Central memory CD8-positive, alpha-beta T cell (primary cell): ENCODE measurements around the gene NEUROD4.

Experiments
- ATAC-seq: fragments of 150-1000 bp; cut with Tn5 transposase; replicated peaks from 2 replicates; pipeline ENCODE4 v1.10.0; 2022; ENCODE audit warnings: mild to moderate bottlenecking, moderate FRiP score, moderate number of reproducible peaks; ENCODE audit not compliant: poor library complexity, severe bottlenecking; ENCODE audit errors: extremely low read depth
- DNase-seq, 2 donors: peaks; one replicate each; pipeline ENCODE4 v3.0.0; 2021; ENCODE audit warnings: low spot score in 2 of 2
- H3K27ac Mint-ChIP-seq: one replicate; pipeline ENCODE4 v1.8.0; 2022; ENCODE audit warnings: low read depth, mild to moderate bottlenecking, moderate library complexity, mixed read lengths
- H3K27me3 Mint-ChIP-seq: one replicate; pipeline ENCODE4 v1.8.0; 2022; ENCODE audit warnings: mixed read lengths
- H3K36me3 Mint-ChIP-seq: one replicate; pipeline ENCODE4 v1.8.0; 2022; ENCODE audit warnings: mild to moderate bottlenecking, moderate library complexity, mixed read lengths; ENCODE audit not compliant: insufficient read depth
- H3K4me1 Mint-ChIP-seq: one replicate; pipeline ENCODE4 v1.8.0; 2022; ENCODE audit warnings: mixed read lengths
- H3K4me3 Mint-ChIP-seq: one replicate; pipeline ENCODE4 v1.8.0; 2022; ENCODE audit warnings: mild to moderate bottlenecking, moderate library complexity, mixed read lengths
- H3K9me3 Mint-ChIP-seq: one replicate; pipeline ENCODE4 v1.8.0; 2022; ENCODE audit warnings: mixed read lengths

NEUROD4 gene, protein sequence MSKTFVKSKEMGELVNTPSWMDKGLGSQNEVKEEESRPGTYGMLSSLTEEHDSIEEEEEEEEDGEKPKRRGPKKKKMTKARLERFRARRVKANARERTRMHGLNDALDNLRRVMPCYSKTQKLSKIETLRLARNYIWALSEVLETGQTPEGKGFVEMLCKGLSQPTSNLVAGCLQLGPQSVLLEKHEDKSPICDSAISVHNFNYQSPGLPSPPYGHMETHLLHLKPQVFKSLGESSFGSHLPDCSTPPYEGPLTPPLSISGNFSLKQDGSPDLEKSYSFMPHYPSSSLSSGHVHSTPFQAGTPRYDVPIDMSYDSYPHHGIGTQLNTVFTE

DNA sequence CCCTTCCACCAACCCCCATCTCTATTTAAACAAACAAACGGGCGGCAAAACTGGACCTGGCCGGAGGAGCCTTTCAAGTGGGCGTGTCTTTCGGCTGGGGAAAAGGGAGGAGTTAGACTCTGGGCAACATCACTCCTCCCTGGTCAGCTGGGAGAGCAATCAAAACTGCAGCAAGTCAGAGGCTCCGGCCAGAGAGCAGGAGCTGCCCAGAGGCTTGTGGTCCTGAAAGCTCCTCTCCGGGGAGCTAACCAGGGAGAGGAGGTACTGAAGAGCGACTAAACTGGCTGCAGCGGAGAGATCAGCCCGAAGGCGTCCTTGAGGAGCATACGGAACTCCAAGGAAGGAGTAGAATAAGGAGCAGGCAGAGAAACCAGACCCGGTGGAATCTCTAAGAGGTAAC lies at the start of gene NEUROD4:
NEUROD4 (plus strand) TSS at position 191 of the 400 bp plus-strand sequence. CDS start 6,466 bp downstream, outside the sequence.
- Mint-ChIP-seq H3K4me1 (peaks cover 8% of the 10 kb centered on the region), H3K4me3 (no peak within 1 kb of the TSS), H3K9me3 (no peaks in the 10 kb centered on the region), H3K36me3 (no peaks in the 10 kb centered on the region), H3K27me3 (peaks cover 70% of the 10 kb centered on the region), H3K27ac (no peak within 1 kb of the TSS)
- ATAC-seq (no peak), DNase-seq (no peak)

- Mint-ChIP-seq H3K4me3 (no peak overlapping the region), H3K9me3 (no peaks in the 10 kb centered on the region), H3K27me3 (no peaks in the 10 kb centered on the region), H3K4me1 (peaks cover 45% of the 10 kb centered on the region), H3K36me3 (peaks cover 50% of the 10 kb centered on the region), H3K27ac (no peak overlapping the region)
- DNase-seq (no peak), ATAC-seq (no peak)
Measured at GRCh38 chr12:54970741-54971140, 49.0 kb upstream of the NEUROD4 start.

GRCh38 chr12:54973556-54973955 lies 46.2 kb upstream of the NEUROD4 start:
- DNase-seq (no peak), ATAC-seq (no peak)
- peak overlapping the region; percentile 61 for H3K27ac Mint-ChIP-seq
- peaks cover 55% of the 10 kb centered on the region for H3K4me1 Mint-ChIP-seq
- H3K27me3 Mint-ChIP-seq, result no peaks in the 10 kb centered on the region
- peaks cover 37% of the 10 kb centered on the region for H3K36me3 Mint-ChIP-seq
- H3K4me3 Mint-ChIP-seq, result no peak overlapping the region
- no peaks in the 10 kb centered on the region for H3K9me3 Mint-ChIP-seq

DNA sequence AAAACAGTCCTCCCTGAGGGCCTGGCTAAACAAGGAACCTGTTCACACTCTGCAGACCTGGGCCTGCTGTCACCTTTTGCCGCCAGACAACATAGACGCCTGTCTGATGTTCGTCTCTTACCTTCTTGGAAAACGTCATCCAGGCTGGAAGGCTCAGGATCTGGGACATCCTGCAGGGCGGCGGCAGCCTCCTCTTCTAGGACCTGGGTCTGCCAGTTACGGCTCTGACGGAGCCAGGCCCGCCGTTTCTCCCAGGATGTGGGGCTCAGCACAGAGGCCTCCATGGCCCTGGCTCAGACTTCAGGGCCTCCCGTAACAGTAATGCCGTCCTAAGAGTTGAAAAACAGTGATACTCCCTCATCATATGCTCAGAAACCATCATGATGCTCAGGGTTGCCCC lies 45.5 kb upstream of the NEUROD4 start:
- no peaks in the 10 kb centered on the region for H3K9me3 Mint-ChIP-seq
- H3K4me1 Mint-ChIP-seq, result peaks cover 59% of the 10 kb centered on the region
- peaks cover 37% of the 10 kb centered on the region for H3K36me3 Mint-ChIP-seq
- DNase-seq (no peak), ATAC-seq (no peak)
- H3K4me3 Mint-ChIP-seq, result no peak overlapping the region
- no peaks in the 10 kb centered on the region for H3K27me3 Mint-ChIP-seq
- peak overlapping the region; percentile 61 for H3K27ac Mint-ChIP-seq

- Mint-ChIP-seq H3K27me3 (no peaks in the 10 kb centered on the region), H3K4me3 (no peak overlapping the region), H3K4me1 (peaks cover 69% of the 10 kb centered on the region), H3K36me3 (peaks cover 37% of the 10 kb centered on the region), H3K27ac (peak overlapping the region; percentile 30), H3K9me3 (no peaks in the 10 kb centered on the region)
- DNase-seq (no peak), ATAC-seq (no peak)
Measured at GRCh38 chr12:54975272-54975671, 44.5 kb upstream of the NEUROD4 start.

DNA sequence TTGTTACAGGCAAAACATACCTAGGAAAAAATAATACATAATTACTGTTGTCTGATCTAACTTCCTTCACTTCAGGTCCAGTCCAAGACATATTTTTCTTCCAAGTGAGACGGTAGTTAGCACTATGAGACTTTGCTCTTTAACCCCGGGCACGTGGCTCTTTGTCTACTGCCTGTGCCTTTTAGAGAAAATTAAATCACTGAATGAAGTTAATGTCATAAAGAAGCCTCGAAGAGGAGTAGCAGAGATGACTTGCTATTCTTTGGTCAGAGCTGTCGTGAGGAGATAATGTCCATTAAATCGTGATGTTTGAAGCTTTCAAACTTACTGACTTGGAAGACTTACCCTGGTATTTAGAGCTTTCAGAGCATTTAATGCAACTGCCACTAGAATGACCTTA lies 43.9 kb upstream of the NEUROD4 start:
- Mint-ChIP-seq H3K27me3 (no peaks in the 10 kb centered on the region), H3K27ac (peak overlapping the region; percentile 52), H3K9me3 (no peaks in the 10 kb centered on the region), H3K4me1 (peaks cover 75% of the 10 kb centered on the region), H3K36me3 (peaks cover 33% of the 10 kb centered on the region), H3K4me3 (no peak overlapping the region)
- no peak for ATAC-seq
- no peak for DNase-seq

DNA sequence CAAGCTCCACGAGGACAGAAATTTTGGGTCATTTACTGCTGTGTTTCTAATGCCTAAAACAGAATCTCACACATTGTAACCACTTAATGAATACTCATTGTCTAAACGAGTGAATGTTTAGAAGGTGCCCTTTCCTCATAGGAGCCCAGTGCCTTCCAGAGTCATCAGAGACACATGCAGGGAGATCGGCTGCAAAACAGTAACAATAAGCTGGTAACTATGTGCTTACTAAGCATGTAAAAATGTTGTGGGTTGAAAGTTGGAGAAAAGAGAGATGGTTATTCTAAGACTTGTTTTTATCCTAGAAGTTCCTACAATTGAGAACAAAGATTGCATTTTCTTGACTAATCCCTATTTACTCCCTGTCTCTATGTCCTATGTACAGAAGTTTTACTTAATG lies 42.6 kb upstream of the NEUROD4 start:
- ATAC-seq, result no peak
- H3K9me3 Mint-ChIP-seq, result no peaks in the 10 kb centered on the region
- peaks cover 87% of the 10 kb centered on the region for H3K4me1 Mint-ChIP-seq
- H3K36me3 Mint-ChIP-seq, result peaks cover 34% of the 10 kb centered on the region
- H3K4me3 Mint-ChIP-seq, result peak overlapping the region; percentile 43
- no peaks in the 10 kb centered on the region for H3K27me3 Mint-ChIP-seq
- DNase-seq, result no peak
- H3K27ac Mint-ChIP-seq, result peak overlapping the region; percentile 52

- Mint-ChIP-seq H3K9me3 (no peaks in the 10 kb centered on the region), H3K27ac (peak overlapping the region; percentile 17), H3K4me1 (peaks cover 94% of the 10 kb centered on the region), H3K4me3 (peak overlapping the region; percentile 43), H3K36me3 (peaks cover 30% of the 10 kb centered on the region), H3K27me3 (no peaks in the 10 kb centered on the region)
- no peak for ATAC-seq
- DNase-seq, result no peak
Measured at GRCh38 chr12:54977857-54978256, 41.9 kb upstream of the NEUROD4 start.

DNA sequence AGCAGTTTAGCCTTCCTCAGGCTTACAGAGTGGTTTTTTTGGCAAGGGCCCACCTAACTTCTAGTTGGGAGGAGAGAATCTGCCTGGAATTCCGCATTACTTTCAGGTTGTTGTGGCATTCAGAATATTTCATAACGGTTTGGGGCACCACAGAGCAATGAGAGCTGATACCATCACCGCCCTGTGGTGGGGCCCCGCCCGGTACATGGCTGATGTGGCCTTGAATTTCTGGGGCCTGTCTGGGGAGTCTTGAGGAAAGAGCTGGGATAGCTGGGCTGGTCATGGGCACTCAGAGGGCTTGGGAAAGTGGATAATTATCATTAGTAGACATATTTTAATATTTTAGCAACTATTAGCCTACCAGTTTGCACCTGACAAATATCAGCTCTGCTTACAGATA lies 39.4 kb upstream of the NEUROD4 start:
- Mint-ChIP-seq H3K36me3 (peaks cover 22% of the 10 kb centered on the region), H3K4me1 (peaks cover 96% of the 10 kb centered on the region)

DNA sequence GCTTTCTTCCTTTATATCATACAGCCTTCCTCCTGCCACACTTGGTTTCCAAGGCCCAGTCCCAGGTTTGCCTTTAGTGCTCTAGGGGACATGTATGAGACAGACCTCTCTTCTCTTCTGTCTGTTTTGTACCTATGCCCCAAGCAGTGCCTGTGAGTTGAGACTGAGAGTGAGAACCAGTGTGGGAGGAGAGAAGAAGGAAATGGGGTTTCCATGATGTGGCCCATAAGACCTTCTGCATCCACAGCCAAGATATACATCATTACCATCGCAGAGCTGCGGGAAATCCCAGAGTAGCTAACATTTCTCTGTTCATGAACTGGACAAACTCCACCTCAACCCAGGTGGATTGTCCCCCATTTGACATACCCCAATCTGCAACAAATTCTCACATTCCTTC lies 38.0 kb upstream of the NEUROD4 start:
- no peak for ATAC-seq
- Mint-ChIP-seq H3K27me3 (no peaks in the 10 kb centered on the region), H3K4me1 (peaks cover 93% of the 10 kb centered on the region), H3K9me3 (no peaks in the 10 kb centered on the region), H3K27ac (peak overlapping the region; percentile 95), H3K36me3 (peaks cover 18% of the 10 kb centered on the region), H3K4me3 (peak overlapping the region; percentile 80)
- DNase-seq, result no peak

More for the DNA sequence above, 39.4 kb upstream of the NEUROD4 start:
- ATAC-seq (no peak), DNase-seq (no peak)
- Mint-ChIP-seq H3K4me3 (peak overlapping the region; percentile 80), H3K27me3 (no peaks in the 10 kb centered on the region), H3K9me3 (no peaks in the 10 kb centered on the region), H3K27ac (peak overlapping the region; percentile 90)

DNA sequence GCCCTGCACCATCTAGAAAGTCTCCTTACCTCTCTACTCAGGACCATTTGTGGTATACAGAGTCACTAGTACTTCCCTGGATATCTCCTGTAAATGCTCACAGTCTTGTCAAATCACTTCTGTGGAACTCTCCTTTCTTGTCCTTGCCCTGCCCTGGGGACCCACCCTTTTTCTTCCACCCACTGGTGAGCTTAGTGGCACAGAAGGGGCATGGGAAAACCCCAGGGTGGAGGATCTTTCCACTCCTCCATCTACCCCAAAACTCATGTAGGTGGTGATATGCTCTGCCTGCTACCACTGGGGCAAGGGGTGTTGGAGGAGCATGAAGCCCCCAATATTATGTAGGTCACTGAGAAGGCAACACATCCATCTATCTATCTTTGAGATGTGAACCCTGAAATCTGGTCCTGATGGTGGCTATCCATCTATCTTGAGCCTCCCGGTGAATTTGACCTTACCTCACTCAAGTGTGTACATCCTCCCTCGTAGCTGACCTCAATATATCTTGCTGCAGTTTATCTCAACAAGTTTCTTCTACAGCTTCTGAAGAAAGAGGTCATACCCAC lies 36.2 kb upstream of the NEUROD4 start:
- H3K4me1 Mint-ChIP-seq, result peaks cover 90% of the 10 kb centered on the region
- no peak for ATAC-seq
- no peak for DNase-seq
- H3K9me3 Mint-ChIP-seq, result no peaks in the 10 kb centered on the region
- peak overlapping the region; percentile 80 for H3K4me3 Mint-ChIP-seq
- H3K27me3 Mint-ChIP-seq, result no peaks in the 10 kb centered on the region
- H3K36me3 Mint-ChIP-seq, result peaks cover 18% of the 10 kb centered on the region
- peak overlapping the region; percentile 95 for H3K27ac Mint-ChIP-seq

GRCh38 chr12:54984658-54985376 lies 35.0 kb upstream of the NEUROD4 start, which contains the start of gene TESPA1:
TESPA1 (minus strand) TSS chr12:54984762; CDS start chr12:54974562, 10,200 bp downstream.
- DNase-seq (peak; percentile 66 to 83), ATAC-seq (peak; percentile 94)
- H3K36me3 Mint-ChIP-seq, result peaks cover 18% of the 10 kb centered on the region
- peak within 1 kb of the TSS; percentile 80 for H3K4me3 Mint-ChIP-seq
- no peaks in the 10 kb centered on the region for H3K9me3 Mint-ChIP-seq
- H3K27ac Mint-ChIP-seq, result peak within 1 kb of the TSS; percentile 95
- peaks cover 87% of the 10 kb centered on the region for H3K4me1 Mint-ChIP-seq
- H3K27me3 Mint-ChIP-seq, result no peaks in the 10 kb centered on the region
